HG02610 (cell line): Measurements from ENCODE around the gene RNF157.

Experiments
- ATAC-seq: cut with Tn5 transposase; IDR thresholded peaks from one replicate; pipeline ENCODE4 v1.9.1; 2021; ENCODE audit warnings: mild to moderate bottlenecking, moderate library complexity; ENCODE audit not compliant: unreplicated experiment

Gene RNF157

GRCh38 chr17:76163919-76164318, 76.4 kb downstream of the RNF157 start:
- ATAC-seq, result no peak

GRCh38 chr17:76161619-76162266, 78.5 kb downstream of the RNF157 start:
- no peak for ATAC-seq

- no peak for ATAC-seq
These were observed 79.3 kb downstream of the RNF157 start for GRCh38 chr17:76160896-76161528.

GRCh38 chr17:76159157-76159556, 81.1 kb downstream of the RNF157 start:
- no peak for ATAC-seq

- no peak for ATAC-seq
These were observed 82.5 kb downstream of the RNF157 start for GRCh38 chr17:76157759-76158158.

- ATAC-seq, result no peak
These were observed 83.7 kb downstream of the RNF157 start for GRCh38 chr17:76156662-76156991.

- no peak for ATAC-seq
These were observed 84.2 kb downstream of the RNF157 start for GRCh38 chr17:76155988-76156661.

- no peak for ATAC-seq
These were observed 85.1 kb downstream of the RNF157 start for GRCh38 chr17:76154936-76155845.

GRCh38 chr17:76154292-76154691, 86.0 kb downstream of the RNF157 start:
- no peak for ATAC-seq

GRCh38 chr17:76153640-76154039, 86.7 kb downstream of the RNF157 start:
- no peak for ATAC-seq

- ATAC-seq, result no peak
These were observed 87.1 kb downstream of the RNF157 start for GRCh38 chr17:76153202-76153601.

- no peak for ATAC-seq
These were observed 87.7 kb downstream of the RNF157 start for GRCh38 chr17:76152591-76152990.

- no peak for ATAC-seq
These were observed 88.3 kb downstream of the RNF157 start for GRCh38 chr17:76151896-76152454.

GRCh38 chr17:76150712-76151622, 89.3 kb downstream of the RNF157 start:
- no peak for ATAC-seq

GRCh38 chr17:76149214-76149613, 91.1 kb downstream of the RNF157 start:
- no peak for ATAC-seq

GRCh38 chr17:76148015-76148326, 92.3 kb downstream of the RNF157 start:
- ATAC-seq, result no peak

- no peak for ATAC-seq
These were observed 92.9 kb downstream of the RNF157 start for GRCh38 chr17:76147211-76148014.

- ATAC-seq, result no peak
These were observed 94.0 kb downstream of the RNF157 start for GRCh38 chr17:76146053-76146851.
